Hematopoietic multipotent progenitor cell treated with erythropoietin and hydrocortisone succinate and interleukin-3 and kit ligand, for 6 days (in vitro differentiated cells): ENCODE data around the gene ZKSCAN4.

Experiments
- DNase-seq: peaks from one replicate; pipeline ENCODE4 v3.0.0-alpha.2; 2015

Gene ZKSCAN4

DNA sequence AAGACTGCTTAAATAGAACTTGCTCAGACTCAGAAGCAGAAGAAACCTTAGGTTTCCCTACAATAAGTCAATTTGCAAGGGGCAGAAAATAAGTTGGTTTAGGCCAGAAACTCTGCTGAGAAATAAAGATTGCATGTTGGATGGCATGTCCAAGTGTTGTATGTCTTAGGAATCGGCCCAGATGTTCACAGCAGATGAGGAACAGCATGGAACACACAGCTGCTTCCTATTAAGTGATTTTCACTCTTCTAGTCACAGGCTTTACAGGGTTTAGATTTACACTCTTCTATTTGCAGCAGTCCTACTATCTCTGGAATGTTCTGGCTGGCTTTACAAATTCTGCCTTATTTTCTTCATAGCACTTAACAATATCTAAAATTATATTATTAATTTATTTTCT, 3.2 kb downstream of the ZKSCAN4 start:
- DNase-seq: no peak

- DNase-seq: no peak
Observed at GRCh38 chr6:28245206-28245941, 6.7 kb downstream of the ZKSCAN4 start.

DNA sequence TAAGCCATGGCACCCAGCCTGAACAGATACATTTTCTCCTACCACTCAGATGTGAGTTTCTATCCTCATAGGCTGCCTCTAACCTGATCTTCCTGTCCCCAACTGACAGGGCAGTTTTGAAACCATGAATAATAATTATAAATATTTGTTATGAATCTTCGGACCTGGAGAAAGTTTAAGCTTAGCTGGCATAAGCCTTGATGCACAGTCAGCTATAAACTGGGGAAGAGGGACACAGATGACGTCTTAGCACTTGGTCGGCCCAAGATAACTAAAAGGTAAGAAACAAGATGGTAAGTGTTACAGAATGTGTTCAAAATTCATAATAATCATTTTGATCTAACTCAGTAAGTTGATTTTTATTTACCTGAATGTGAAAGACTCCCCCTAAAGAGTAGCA, 8.1 kb downstream of the ZKSCAN4 start:
- DNase-seq: no peak

- DNase-seq: no peak
Observed at GRCh38 chr6:28240471-28240870, 11.6 kb downstream of the ZKSCAN4 start.

DNA sequence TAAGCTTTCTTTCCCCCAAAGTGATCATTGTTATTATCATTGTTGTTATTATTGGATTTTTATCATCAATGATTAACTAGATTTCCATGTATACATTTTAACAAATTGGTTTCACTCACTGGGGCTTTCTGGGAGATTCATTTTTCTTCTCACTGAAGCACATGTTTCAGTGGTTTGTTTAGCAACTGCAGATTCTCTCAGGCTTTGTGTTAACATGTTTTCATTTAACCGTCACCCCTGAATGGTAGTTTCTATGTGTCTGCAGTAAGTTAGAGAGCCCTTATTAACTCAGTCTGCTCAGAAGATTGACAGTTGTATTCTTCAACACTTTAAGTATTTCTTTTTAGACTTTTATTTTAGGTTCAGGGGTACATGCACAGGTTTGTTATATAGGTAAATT, 12.4 kb downstream of the ZKSCAN4 start:
- no peak for DNase-seq

GRCh38 chr6:28235912-28236452, 16.1 kb downstream of the ZKSCAN4 start:
- no peak for DNase-seq

DNA sequence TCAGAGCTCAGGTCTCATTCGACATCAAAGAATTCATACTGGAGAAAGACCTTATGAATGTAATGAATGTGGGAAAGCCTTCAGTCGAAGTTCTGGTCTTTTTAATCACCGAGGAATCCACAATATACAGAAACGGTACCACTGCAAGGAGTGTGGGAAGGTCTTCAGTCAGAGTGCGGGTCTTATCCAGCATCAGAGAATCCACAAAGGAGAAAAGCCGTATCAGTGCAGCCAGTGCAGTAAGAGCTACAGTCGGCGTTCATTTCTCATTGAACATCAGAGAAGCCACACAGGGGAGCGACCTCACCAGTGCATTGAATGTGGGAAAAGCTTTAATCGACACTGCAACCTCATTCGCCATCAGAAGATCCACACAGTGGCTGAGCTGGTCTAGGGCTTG, 19.3 kb downstream of the ZKSCAN4 start:
- DNase-seq: no peak

GRCh38 chr6:28226460-28226859, 25.6 kb downstream of the ZKSCAN4 start:
- DNase-seq: no peak

- DNase-seq: peak; percentile 90
Observed at GRCh38 chr6:28225056-28225834, 26.8 kb downstream of the ZKSCAN4 start, which contains the start of gene ZSCAN9. TSS of gene ZSCAN9 (plus strand) at chr6:28225275. CDS start at chr6:28227085, 1,810 bp downstream.

DNA sequence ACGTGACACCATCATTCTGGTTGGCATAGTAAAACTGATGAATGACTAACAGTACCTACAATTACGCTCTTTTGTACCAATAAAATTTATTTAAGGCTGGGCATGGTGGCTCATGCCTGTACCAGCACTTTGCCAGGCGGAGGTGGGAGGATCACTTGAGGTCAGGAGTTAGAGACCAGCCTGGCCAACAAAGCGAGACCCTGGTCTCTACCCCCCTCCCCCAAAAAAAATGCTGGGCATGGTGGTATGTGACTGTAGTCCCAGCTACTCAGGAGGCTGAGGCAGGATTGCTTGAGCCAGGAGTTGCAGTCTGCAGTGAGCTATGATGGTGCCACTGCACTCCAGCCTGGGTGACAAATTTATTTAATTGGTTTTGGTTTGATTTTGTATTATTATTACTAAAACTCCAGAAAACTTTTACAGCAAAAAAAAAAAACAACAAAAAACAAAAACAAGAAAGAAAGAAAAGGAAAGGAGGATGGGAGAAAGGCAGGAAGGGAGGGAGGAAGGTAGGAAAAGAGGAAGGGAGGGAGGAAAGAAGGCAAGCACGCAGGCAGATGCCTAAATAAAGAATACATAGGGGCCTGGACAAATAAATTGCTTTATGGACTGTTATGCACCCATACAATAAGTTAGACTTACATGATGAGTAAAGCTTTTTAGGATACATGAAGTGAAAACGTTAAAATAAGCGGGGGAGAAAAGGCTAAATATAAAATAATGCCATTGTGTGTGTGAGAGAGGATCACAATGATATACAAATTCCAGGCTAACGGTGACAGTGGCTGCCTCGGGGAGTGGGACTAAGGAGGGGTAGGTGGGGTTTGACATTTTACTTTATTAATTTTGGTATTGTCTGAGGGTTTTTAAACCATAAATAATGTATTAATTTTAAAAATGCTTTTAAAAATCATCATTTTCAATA, 27.7 kb downstream of the ZKSCAN4 start:
- DNase-seq: no peak

DNA sequence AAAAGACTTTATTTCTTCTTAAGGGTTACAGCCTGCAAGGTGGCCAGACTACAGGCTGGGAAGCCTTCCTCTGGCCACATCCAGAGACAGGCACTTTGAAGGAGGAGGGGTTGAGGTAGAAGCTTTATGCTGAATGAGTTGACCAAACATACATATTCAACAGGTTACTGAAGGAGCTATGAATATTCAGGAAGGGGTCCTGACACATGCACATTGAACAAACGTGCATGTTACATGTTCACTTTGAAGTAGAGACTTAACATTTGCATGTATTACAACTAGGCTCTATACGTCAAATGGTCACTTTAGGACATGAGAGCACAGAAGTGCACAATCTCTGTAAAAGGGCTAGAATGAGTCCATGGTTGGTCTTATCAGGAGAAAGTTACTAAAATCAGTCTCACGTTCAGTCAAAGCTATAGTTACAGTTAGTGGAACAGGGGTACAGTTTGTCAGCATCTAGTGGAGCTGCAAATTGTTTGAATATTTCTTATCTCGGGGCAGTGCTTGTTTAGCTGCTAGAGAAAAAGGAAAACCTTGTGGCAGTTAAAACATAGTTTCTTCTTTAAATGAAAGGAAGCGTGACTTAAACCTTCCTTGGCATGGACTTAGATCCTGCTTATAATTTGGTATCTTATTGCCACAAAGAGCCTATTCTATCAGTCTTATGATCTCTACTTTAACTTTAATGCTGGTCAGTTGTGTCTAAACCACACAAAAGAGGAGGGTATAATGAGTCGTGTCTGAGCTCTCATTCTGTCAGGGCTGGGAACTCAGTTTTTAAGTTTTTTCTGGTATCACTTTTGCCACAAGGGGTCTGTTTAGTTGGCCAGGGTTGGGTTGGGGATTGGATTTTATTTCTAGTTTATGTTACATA, 31.6 kb downstream of the ZKSCAN4 start:
- DNase-seq: peak; percentile 45

DNA sequence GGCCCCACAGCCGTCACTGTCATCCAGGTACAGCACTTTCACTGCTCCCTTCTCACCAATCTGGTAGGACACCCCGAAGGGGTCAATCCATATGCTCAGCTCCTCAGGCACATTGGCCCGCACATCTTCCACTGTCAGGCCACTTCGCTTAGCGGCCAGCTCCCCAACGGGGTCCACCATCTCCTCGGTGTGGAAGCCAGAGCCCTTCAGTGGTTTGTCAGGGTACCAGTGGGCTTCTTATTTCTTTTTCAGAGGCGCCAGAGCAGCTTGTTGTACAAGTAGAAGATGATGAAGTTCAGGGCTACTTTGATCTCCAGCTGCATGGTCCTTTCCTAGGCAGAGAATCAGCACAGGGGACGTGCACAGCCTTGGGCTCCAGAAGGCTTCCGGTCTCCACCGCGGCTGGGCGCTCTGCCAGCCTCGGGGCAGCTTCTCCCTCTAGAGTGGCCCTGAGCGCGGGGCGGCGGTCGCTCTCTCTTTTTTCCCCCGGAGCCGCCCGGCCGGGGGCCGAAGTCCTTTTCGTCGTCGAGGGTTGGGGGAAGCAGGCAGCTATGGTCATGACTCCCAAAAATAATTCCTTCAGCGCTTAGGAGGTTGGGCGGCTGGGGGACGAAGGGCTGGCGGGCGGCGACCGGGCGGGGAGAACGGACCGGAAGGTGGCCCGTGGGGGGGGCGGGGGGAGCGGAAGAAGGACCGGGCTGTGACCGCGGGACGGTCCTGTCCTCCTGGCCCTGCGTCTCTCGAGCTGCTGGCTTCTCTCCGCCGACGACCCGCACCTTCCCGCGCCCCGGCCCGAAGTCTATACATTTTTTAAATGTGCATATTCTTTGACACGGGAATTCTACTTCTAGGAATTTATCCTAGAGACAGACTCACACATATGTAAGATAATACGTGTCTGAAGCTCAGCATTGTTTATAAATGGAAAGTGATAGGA, 33.5 kb downstream of the ZKSCAN4 start:
- DNase-seq: peak; percentile 90

DNA sequence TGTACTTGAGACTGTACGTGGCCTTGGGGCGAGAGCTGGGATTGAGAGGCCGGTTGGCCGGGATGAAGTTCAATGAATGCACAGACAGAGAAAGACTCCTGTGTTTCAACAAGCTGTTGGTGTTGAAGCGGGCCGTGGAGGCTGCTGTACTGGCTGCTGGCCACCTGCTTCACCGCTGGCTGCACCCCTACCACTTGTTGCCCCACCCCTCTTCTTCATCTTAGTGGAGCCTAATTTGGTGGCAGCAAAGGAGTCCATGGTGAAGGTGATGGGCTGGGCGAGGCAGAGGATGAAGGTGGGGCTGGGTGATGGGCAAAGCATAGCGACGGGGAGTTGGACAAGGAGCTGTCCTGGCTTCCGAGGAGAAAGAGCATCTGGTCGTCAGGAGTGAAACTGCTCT, 34.2 kb downstream of the ZKSCAN4 start:
- no peak for DNase-seq

DNA sequence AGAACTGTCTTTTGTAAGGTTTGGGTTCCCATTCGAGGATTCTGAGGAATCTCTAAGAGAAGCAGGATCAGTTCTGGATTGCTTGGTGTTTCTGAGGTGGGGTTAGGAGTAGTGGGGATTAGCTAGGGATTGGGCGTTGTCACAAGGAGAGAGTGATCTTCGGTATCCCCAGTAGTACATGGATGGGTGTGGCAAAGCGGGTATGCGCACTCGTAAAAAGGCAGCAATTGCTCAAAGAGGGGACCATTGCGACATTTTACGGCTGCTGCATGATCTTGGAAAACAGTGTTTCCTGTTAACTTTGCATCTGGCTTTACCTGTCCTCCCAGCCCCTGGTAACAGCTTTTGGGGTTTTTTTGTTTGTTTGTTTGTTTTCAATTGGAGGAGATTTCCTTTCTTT, 36.6 kb downstream of the ZKSCAN4 start:
- DNase-seq: peak; percentile 67

GRCh38 chr6:28213213-28213523, 38.9 kb downstream of the ZKSCAN4 start:
- no peak for DNase-seq

- peak; percentile 85 for DNase-seq
Observed at GRCh38 chr6:28212510-28213212, 39.4 kb downstream of the ZKSCAN4 start.

- DNase-seq: no peak
Observed at GRCh38 chr6:28211840-28212509, 40.1 kb downstream of the ZKSCAN4 start.

DNA sequence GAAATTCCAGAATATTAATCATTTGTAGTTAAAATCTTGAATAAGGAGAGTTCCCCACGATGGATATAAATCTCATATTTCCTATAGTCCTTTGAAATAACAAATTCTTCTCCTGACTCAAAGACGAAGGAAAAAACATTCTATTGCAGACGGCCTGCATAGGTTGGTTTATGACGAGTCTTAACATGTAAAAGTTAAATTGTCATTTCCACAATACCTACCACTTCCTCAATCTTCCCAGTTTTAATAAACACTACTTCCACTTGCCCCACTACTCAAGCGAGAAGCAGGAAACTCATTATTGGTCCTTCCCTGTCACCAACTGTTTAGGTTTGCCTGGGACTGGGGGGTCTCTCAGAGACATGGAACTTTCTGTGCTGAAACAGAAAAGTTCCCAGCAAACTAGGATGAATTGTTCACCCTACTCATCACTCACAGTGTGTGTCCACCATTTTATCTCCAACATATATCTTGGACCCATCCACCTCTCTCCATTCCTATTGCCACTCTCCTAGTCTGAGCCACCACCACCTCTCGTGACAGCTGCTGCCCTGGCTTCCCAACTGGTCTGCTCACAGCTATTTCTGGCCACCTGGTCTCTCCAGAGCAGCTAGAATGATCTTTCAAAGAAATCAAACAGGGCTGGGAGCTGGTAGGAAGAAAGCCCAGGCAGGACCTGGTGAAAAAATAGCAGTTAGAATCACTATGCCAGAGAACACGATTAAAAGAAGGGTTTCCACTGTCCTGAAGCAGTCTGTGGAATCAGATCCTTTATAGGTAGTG, 42.1 kb downstream of the ZKSCAN4 start:
- DNase-seq: no peak
